Loucy (cell line): ENCODE measurements around the gene PDE5A.

ENCODE experiments used
- EZH2phosphoT487 ChIP-seq: fragments of 200-600 bp; IDR thresholded peaks from 2 replicates; pipeline ENCODE4 v1.6.1; 2018; ENCODE audit warnings: antibody characterized with exemption, mild to moderate bottlenecking, moderate library complexity, borderline replicate concordance
- TF ChIP-seq, protein P1 (sequence below): fragments of 200-600 bp; sonication (generic); conservative IDR thresholded peaks from 2 replicates; pipeline ENCODE4 v1.5.1; 2014; ENCODE audit warnings: mild to moderate bottlenecking, antibody characterized with exemption, low read length

GRCh38 chr4:119501740-119502139 is 126.9 kb downstream of the PDE5A start:
- TF ChIP-seq, protein P1, sequence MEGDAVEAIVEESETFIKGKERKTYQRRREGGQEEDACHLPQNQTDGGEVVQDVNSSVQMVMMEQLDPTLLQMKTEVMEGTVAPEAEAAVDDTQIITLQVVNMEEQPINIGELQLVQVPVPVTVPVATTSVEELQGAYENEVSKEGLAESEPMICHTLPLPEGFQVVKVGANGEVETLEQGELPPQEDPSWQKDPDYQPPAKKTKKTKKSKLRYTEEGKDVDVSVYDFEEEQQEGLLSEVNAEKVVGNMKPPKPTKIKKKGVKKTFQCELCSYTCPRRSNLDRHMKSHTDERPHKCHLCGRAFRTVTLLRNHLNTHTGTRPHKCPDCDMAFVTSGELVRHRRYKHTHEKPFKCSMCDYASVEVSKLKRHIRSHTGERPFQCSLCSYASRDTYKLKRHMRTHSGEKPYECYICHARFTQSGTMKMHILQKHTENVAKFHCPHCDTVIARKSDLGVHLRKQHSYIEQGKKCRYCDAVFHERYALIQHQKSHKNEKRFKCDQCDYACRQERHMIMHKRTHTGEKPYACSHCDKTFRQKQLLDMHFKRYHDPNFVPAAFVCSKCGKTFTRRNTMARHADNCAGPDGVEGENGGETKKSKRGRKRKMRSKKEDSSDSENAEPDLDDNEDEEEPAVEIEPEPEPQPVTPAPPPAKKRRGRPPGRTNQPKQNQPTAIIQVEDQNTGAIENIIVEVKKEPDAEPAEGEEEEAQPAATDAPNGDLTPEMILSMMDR = no peak
- no peak for TF ChIP-seq EZH2phosphoT487
